ENCODE measurements around the gene FOXF1.

FOXF1 gene

GRCh38 chr16:86498155-86498670, 12.1 kb upstream of the FOXF1 start:
- Mint-ChIP-seq H3K27me3 (peaks cover 97% of the 10 kb centered on the region), H3K9me3 (no peaks in the 10 kb centered on the region), H3K4me1 (peaks cover 11% of the 10 kb centered on the region), H3K4me3 (no peak overlapping the region), H3K27ac (peak overlapping the region in 1 of 2 donors; percentile 49)
- no peak for ATAC-seq
- DNase-seq = no peak

DNA sequence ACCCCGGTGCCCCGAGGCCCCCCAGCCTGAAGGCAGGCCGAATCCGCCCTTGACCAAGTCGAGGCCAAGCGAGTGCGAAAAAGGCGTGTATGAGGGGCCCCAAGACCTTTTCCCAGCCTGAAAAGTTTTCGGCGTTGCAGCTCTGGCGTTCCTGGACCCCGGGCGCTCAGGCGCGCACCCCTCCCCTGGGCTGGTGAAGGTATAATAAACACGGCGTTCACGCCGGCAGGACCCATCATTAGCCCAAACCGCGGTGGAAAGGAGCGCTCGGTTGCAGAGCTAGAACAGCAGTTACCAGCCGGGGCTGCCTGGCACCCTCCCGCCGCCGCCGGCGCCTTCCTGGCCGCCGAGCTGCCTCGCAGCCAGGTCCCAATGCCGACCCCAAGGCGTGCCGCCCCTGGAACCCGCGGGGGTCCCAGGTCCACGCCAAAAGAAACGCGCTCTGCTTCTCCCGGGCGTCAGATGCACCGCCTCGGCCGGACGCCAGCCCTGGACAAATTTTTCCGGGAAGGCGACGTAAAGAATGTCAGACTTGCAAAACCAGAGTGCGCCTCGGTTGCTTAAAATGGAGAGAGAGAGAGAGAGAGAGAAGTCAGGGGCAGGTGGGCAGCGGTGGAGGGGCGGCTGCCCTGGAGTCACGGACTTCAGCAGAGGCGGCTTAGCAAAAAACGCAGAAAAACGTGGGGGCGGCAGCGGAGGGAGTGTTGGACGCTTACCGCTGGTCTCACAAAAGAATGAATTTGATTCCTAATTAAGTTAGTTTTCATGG, 11.5 kb upstream of the FOXF1 start:
- Mint-ChIP-seq H3K27ac (no peak overlapping the region), H3K27me3 (peaks cover 97% of the 10 kb centered on the region), H3K4me3 (no peak overlapping the region), H3K9me3 (no peaks in the 10 kb centered on the region), H3K4me1 (peaks cover 11% of the 10 kb centered on the region)
- no peak for ATAC-seq
- no peak for DNase-seq

GRCh38 chr16:86499440-86499786, 10.9 kb upstream of the FOXF1 start:
- DNase-seq = no peak
- no peak overlapping the region for H3K27ac Mint-ChIP-seq
- H3K9me3 Mint-ChIP-seq = no peaks in the 10 kb centered on the region

GRCh38 chr16:86499889-86500707, 10.2 kb upstream of the FOXF1 start:
- no peak overlapping the region for H3K27ac Mint-ChIP-seq
- no peak for ATAC-seq
- H3K4me1 Mint-ChIP-seq = peaks cover 14% of the 10 kb centered on the region
- no peak overlapping the region for H3K4me3 Mint-ChIP-seq
- H3K9me3 Mint-ChIP-seq = no peaks in the 10 kb centered on the region
- H3K27me3 Mint-ChIP-seq = peaks cover 97% of the 10 kb centered on the region
- no peak for DNase-seq

More at GRCh38 chr16:86499440-86499786, 10.9 kb upstream of the FOXF1 start:
- Mint-ChIP-seq H3K4me1 (peaks cover 11% of the 10 kb centered on the region), H3K27me3 (peaks cover 97% of the 10 kb centered on the region), H3K4me3 (no peak overlapping the region)
- ATAC-seq = no peak

GRCh38 chr16:86500708-86501510, 9.4 kb upstream of the FOXF1 start:
- Mint-ChIP-seq H3K27ac (no peak overlapping the region), H3K9me3 (no peaks in the 10 kb centered on the region), H3K4me3 (no peak overlapping the region), H3K27me3 (peaks cover 97% of the 10 kb centered on the region), H3K4me1 (peaks cover 14% of the 10 kb centered on the region)
- ATAC-seq (no peak), DNase-seq (no peak)

GRCh38 chr16:86501989-86502855, 8.1 kb upstream of the FOXF1 start:
- Mint-ChIP-seq H3K27me3 (peaks cover 97% of the 10 kb centered on the region), H3K9me3 (no peaks in the 10 kb centered on the region), H3K4me3 (no peak overlapping the region), H3K4me1 (peaks cover 23% of the 10 kb centered on the region), H3K27ac (no peak overlapping the region)
- ATAC-seq = no peak
- no peak for DNase-seq

GRCh38 chr16:86502856-86503748, 7.2 kb upstream of the FOXF1 start:
- peaks cover 31% of the 10 kb centered on the region for H3K4me1 Mint-ChIP-seq
- H3K9me3 Mint-ChIP-seq = no peaks in the 10 kb centered on the region
- no peak for DNase-seq
- H3K27me3 Mint-ChIP-seq = peaks cover 100% of the 10 kb centered on the region
- H3K4me3 Mint-ChIP-seq = no peak overlapping the region
- ATAC-seq = no peak
- no peak overlapping the region for H3K27ac Mint-ChIP-seq

GRCh38 chr16:86503830-86504229, 6.5 kb upstream of the FOXF1 start:
- Mint-ChIP-seq H3K9me3 (no peaks in the 10 kb centered on the region), H3K4me3 (no peak overlapping the region), H3K27me3 (peaks cover 100% of the 10 kb centered on the region), H3K27ac (no peak overlapping the region), H3K4me1 (peaks cover 32% of the 10 kb centered on the region)
- ATAC-seq (no peak), DNase-seq (no peak)

GRCh38 chr16:86504315-86505184, 5.8 kb upstream of the FOXF1 start:
- no peak overlapping the region for H3K4me3 Mint-ChIP-seq
- no peaks in the 10 kb centered on the region for H3K9me3 Mint-ChIP-seq
- no peak overlapping the region for H3K27ac Mint-ChIP-seq
- ATAC-seq (no peak), DNase-seq (no peak)
- peaks cover 39% of the 10 kb centered on the region for H3K4me1 Mint-ChIP-seq
- peaks cover 100% of the 10 kb centered on the region for H3K27me3 Mint-ChIP-seq

- Mint-ChIP-seq H3K27ac (no peak overlapping the region), H3K4me1 (peaks cover 39% of the 10 kb centered on the region), H3K4me3 (peak overlapping the region in 1 of 2 donors; percentile 14), H3K9me3 (no peaks in the 10 kb centered on the region), H3K27me3 (peaks cover 93% of the 10 kb centered on the region)
- ATAC-seq (no peak), DNase-seq (no peak)
Measured at GRCh38 chr16:86505185-86505898, 5.0 kb upstream of the FOXF1 start.

GRCh38 chr16:86505899-86506864, 4.1 kb upstream of the FOXF1 start:
- Mint-ChIP-seq H3K27me3 (peaks cover 93% of the 10 kb centered on the region), H3K4me3 (peak overlapping the region; percentile 2 to 59), H3K4me1 (peaks cover 44% of the 10 kb centered on the region), H3K9me3 (no peaks in the 10 kb centered on the region), H3K27ac (peak overlapping the region in 1 of 2 donors; percentile 51)
- no peak for DNase-seq
- ATAC-seq = no peak

All from stimulated activated naive CD8-positive, alpha-beta T cell treated with anti-CD3 and anti-CD28 coated beads, Interleukin-15, amount 100 ng/mL, for 72 hours (primary cell).